HepG2 (cell line): ENCODE data around the gene RPS6KB2. TPM values are rescaled to one million over a fixed set of nuclear protein-coding genes. Genes with fewer than 3 reads are reported as not detected.

Experiments used
- ATAC-seq: fragments of 200-7000 bp; cut with Tn5 transposase; 3 replicates; pipeline ENCODE4 v1.9.1; 2020; ENCODE audit warnings: mild to moderate bottlenecking, moderate library complexity
- BruUV-seq: library from RNA; stranded (reverse); fragments of 400-500 nt; replicated peaks from 2 replicates; lab custom pipeline; 2021; lab: Mats Ljungman, UMichigan
- CTCF ChIA-PET: fragments of 300-600 bp; formaldehyde crosslinking; extraction: SDS; loops from one replicate; lab custom pipeline; 2021; ENCODE audit warnings: low total read pairs, inconsistent platforms, low intra/inter-chr PET ratio; lab: Yijun Ruan, JAX
- POLR2A ChIA-PET: fragments of 350-600 bp; sonication (Branson Sonifier 250); formaldehyde crosslinking; loops from one replicate; lab custom pipeline; 2020; ENCODE audit warnings: antibody characterized with exemption, inconsistent platforms; lab: Yijun Ruan, JAX
- DNase-seq: peaks from one replicate; pipeline ENCODE4 v3.0.0-alpha.2; 2015; ENCODE audit warnings: low spot score
- FAIRE-seq: peaks from 3 replicates; lab custom pipeline; 2011; peaks lifted over from hg19 to GRCh38; lab: Jason Lieb, UNC
- H2AFZ ChIP-seq: one replicate; pipeline ENCODE4 v1.6.1; 2011; ENCODE audit warnings: low read length, inconsistent platforms
- H3K27ac ChIP-seq: fragments of 300-600 bp; 3 replicates; pipeline ENCODE4 v1.8.0; 2011; ENCODE audit warnings: mixed run types, mild to moderate bottlenecking, mixed read lengths, low read length, inconsistent platforms; ENCODE audit not compliant: insufficient read depth; ENCODE audit errors: extremely low read length
- H3K27me3 ChIP-seq, 2 experiments: fragments of 200-600 bp in 1 of 2; 2 replicates in 1 of 2; 3 replicates in 1 of 2; pipeline versions ENCODE4 v1.6.0 to v1.8.0; 2011; ENCODE audit warnings: low read length in 2 of 2, mild to moderate bottlenecking in 2 of 2, moderate library complexity in 2 of 2, inconsistent platforms in 1 of 2; ENCODE audit not compliant: insufficient read depth in 2 of 2, control insufficient read depth in 1 of 2
- H3K36me3 ChIP-seq, 2 experiments: fragments of 200-600 bp in 1 of 2; replicated peaks in 1 of 2; 2 replicates in 1 of 2; 3 replicates in 1 of 2; pipeline versions ENCODE4 v1.5.1 to v1.8.0; 2011; ENCODE audit warnings: low read length in 2 of 2, inconsistent platforms in 1 of 2; ENCODE audit not compliant: insufficient read depth in 2 of 2, control insufficient read depth in 1 of 2
- H3K4me1 ChIP-seq: 2 replicates; pipeline ENCODE4 v1.5.1; 2012; ENCODE audit warnings: low read length, inconsistent platforms; ENCODE audit not compliant: insufficient read depth
- H3K4me2 ChIP-seq: 2 replicates; pipeline ENCODE4 v1.6.0; 2011; ENCODE audit warnings: low read depth, low read length, inconsistent platforms
- H3K4me3 ChIP-seq, 3 experiments: fragments of 200-600 bp in 1 of 3; sonication (generic), shearing (Covaris generic) in 1 of 3; replicated peaks in 1 of 3; 2 replicates each; pipeline ENCODE4 v1.5.1; 2011 to 2016; ENCODE audit warnings: low read length in 3 of 3, inconsistent platforms in 2 of 3, low read depth in 2 of 3, mild to moderate bottlenecking in 2 of 3, control low read depth in 1 of 3, mixed read lengths in 1 of 3; ENCODE audit not compliant: insufficient read depth in 1 of 3
- H3K79me2 ChIP-seq: one replicate; pipeline ENCODE4 v1.6.1; 2011; ENCODE audit warnings: low read length, inconsistent platforms; ENCODE audit not compliant: insufficient read depth
- H3K9ac ChIP-seq: 2 replicates; pipeline ENCODE4 v1.6.0; 2011; ENCODE audit warnings: mild to moderate bottlenecking, low read depth, low read length, inconsistent platforms; ENCODE audit not compliant: insufficient read depth
- H3K9me3 ChIP-seq: 2 replicates; pipeline ENCODE4 v1.5.1; 2012; ENCODE audit warnings: mild to moderate bottlenecking, low read length
- H4K20me1 ChIP-seq: 2 replicates; pipeline ENCODE4 v1.6.0; 2011; ENCODE audit warnings: inconsistent platforms, mild to moderate bottlenecking, low read length, moderate library complexity; ENCODE audit not compliant: insufficient read depth
- AHDC1 ChIP-seq: sonication (generic); formaldehyde crosslinking; IDR thresholded peaks from 2 replicates; pipeline ENCODE4 v1.5.1; 2020; ENCODE audit warnings: mild to moderate bottlenecking, missing genetic modification reagents, borderline replicate concordance
- DNMT1 ChIP-seq: sonication (generic); formaldehyde crosslinking; IDR thresholded peaks from 2 replicates; pipeline ENCODE4 v1.5.1; 2020; ENCODE audit warnings: mild to moderate bottlenecking, missing genetic modification reagents
- ETV5 ChIP-seq: IDR thresholded peaks from 2 replicates; pipeline ENCODE4 v1.6.1; 2018; ENCODE audit warnings: missing biosample characterization, missing genetic modification reagents, inconsistent platforms, borderline replicate concordance
- HNF4A ChIP-seq: sonication (generic); formaldehyde crosslinking; IDR thresholded peaks from 2 replicates; pipeline ENCODE4 v1.4.0; 2020; ENCODE audit warnings: missing genetic modification reagents
- SMAD1 ChIP-seq: sonication (generic); formaldehyde crosslinking; IDR thresholded peaks from 2 replicates; pipeline ENCODE4 v1.4.0; 2020; ENCODE audit warnings: missing genetic modification reagents, low read depth, mild to moderate bottlenecking, borderline replicate concordance
- ZNF274 ChIP-seq: sonication (generic); formaldehyde crosslinking; IDR thresholded peaks from 2 replicates; pipeline ENCODE4 v1.5.1; 2020; ENCODE audit warnings: mild to moderate bottlenecking, missing genetic modification reagents
- ZNF644 ChIP-seq: IDR thresholded peaks from 2 replicates; pipeline ENCODE4 v1.6.1; 2016; ENCODE audit warnings: low read depth
- ZNF770 ChIP-seq: sonication (generic); formaldehyde crosslinking; IDR thresholded peaks from 2 replicates; pipeline ENCODE4 v1.5.0; 2020; ENCODE audit warnings: mild to moderate bottlenecking, missing genetic modification reagents
- WGBS: methylation state at CpG from one replicate; pipeline ENCODE4 v1.1.6; 2017; ENCODE audit warnings: low lambda C conversion rate; 5-methylcytosine and 5-hydroxymethylcytosine counted together
- in situ Hi-C: cut with HindIII; loops from 2 replicates; pipeline ENCODE4 v1.10.0; 2017; ENCODE audit warnings: low pct_unique_long_range_greater_than_20kb; ENCODE audit not compliant: extremely low pct_ligation_motif_present
- intact Hi-C: fragments of 100-400 bp; cut with micrococcal nuclease; formaldehyde crosslinking; loops from one replicate; pipeline ENCODE4 v1.10.0; 2022; ENCODE audit not compliant: unreplicated experiment
- polyA plus RNA-seq, 8 experiments: library from polyadenylated mRNA; depleted of rRNA in 3 of 8; stranded (reverse) in 7 of 8; unstranded in 1 of 8; fragments of >200 nt; fragmentation: Illumina TruSeq in 4 of 8; extraction: Trizol in 4 of 8; gene quantifications; 2 replicates each; pipeline versions ENCODE4 v1.2.1 to v1.2.3, GENCODE V29; 2011 to 2016; ENCODE audit warnings: low read depth in 4 of 8, missing spikeins in 1 of 8, mixed read lengths in 1 of 8; ENCODE audit not compliant: insufficient read depth in 1 of 8
- total RNA-seq, 5 experiments: library from RNA; depleted of rRNA; stranded (reverse); fragments of >200 nt; fragmentation: Illumina TruSeq; extraction: Trizol; gene quantifications; 2 replicates each; pipeline ENCODE4 v1.2.3, GENCODE V29; 2016; ENCODE audit warnings: low read depth in 1 of 5

The RPS6KB2 gene
- total and polyA plus RNA-seq, 2 of the 13 experiments (the other 11 are each of a cell fraction or from before 2014, with no cell fraction given), result 52.9 to 54.8 TPM

- TF ChIP-seq AHDC1 (CRISPR knock-in tag) (peak; percentile 64; the same call in 1 of the 2 replicates), HNF4A (CRISPR knock-in tag) (peak; percentile 48), ETV5 (peak; percentile 39; the same call in 1 of the 2 replicates)
Observed at GRCh38 chr11:67427364-67427859, 882 bp upstream of the RPS6KB2 start (continued).

GRCh38 chr11:67429038-67429668 is 859 bp downstream of the RPS6KB2 start:
- H3K79me2 ChIP-seq, result peaks cover 13% of the 10 kb centered on the region
- TSS peak; percentile 63 for BruUV-seq
- TF ChIP-seq ZNF274 (CRISPR knock-in tag) (0 out of 2 replicates have a peak, but pooled peaks have one; percentile 33), ZNF644 (CRISPR knock-in tag) (no peak), DNMT1 (CRISPR knock-in tag) (no peak), SMAD1 (CRISPR knock-in tag) (no peak), ZNF770 (CRISPR knock-in tag) (peak; percentile 87)
- H3K4me2 ChIP-seq, result peak overlapping the region; percentile 90
- H3K27ac ChIP-seq, result peak overlapping the region; percentile 71
- DNase-seq (no peak), FAIRE-seq (no peak), ATAC-seq (peak; percentile 9; the same call in 2 of the 3 replicates)
- H3K9me3 ChIP-seq, result no peaks in the 10 kb centered on the region
- H2AFZ ChIP-seq, result no peak overlapping the region
- peaks cover 32% of the 10 kb centered on the region for H3K4me1 ChIP-seq
- no peaks in the 10 kb centered on the region; a peak in 1 of 5 replicates for H3K27me3 ChIP-seq
- intact Hi-C loops (loop anchor here (2.0 kb wide), 1 partner anchor 14 kb away; the partner anchor contains the start of gene CORO1B), in situ Hi-C loops (loop anchor here (5.0 kb wide), 1 partner anchor 33 kb away; no protein-coding TSS in a partner anchor)
- no peaks in the 10 kb centered on the region for H4K20me1 ChIP-seq
- peak overlapping the region; percentile 97 for H3K9ac ChIP-seq
- ChIA-PET POLR2A (interaction anchor here (1.0 to 3.0 kb wide), 6 partner anchors 8 to 39 kb away, joined by 3 to 12 read pairs (median 5); partner anchors contain the start of genes PPP1CA, PTPRCAP and RAD9A), CTCF (no interaction called here)
- peaks cover 15 to 22% of the 10 kb centered on the region in 2 experiments; a peak in 4 of 5 replicates for H3K36me3 ChIP-seq
- 39% methylated on average over 7 of the region's 12 CpGs for WGBS
- H3K4me3 ChIP-seq, result peak overlapping the region; percentile 84 to 98 (median 90)
